ENCODE data around the gene PGM1.

GRCh38 chr1:63555480-63555879 lies 37.7 kb upstream of the PGM1 start:
- TF ChIP-seq ZZZ3 (CRISPR knock-in tag; IDR thresholded peaks at IDR 0.05; ENCODE audit: borderline replicate concordance) (no peak), ZNF207 (IDR thresholded peaks at IDR 0.05; ENCODE audit: borderline replicate concordance) (no peak), ZNF253 (CRISPR knock-in tag; IDR thresholded peaks at IDR 0.05; ENCODE audit: borderline replicate concordance) (no peak), REXO4 (CRISPR knock-in tag; IDR thresholded peaks at IDR 0.05; ENCODE audit: borderline replicate concordance) (no peak)

Data from HepG2 (cell line).